Measurements from ENCODE around the gene FAM229B. TPM values are rescaled to one million over a fixed set of nuclear protein-coding genes. Genes with fewer than 3 reads are reported as not detected.

FAM229B gene
- total and polyA plus RNA-seq, 2 of the 8 experiments (the other 6 are each of a cell fraction or from before 2014, with no cell fraction given), result 10.0 to 10.4 TPM

- TF ChIP-seq CHD7 (IDR thresholded peaks at IDR 0.05; ENCODE audit: insufficient replicate concordance, low read length), result no peak
- no peak for TF ChIP-seq SUZ12 (IDR thresholded peaks at IDR 0.05; ENCODE audit: low read length)
- TF ChIP-seq PHF8 (conservative IDR thresholded peaks at IDR 0.05; ENCODE audit: low read depth, low read length), result no peak
- TF ChIP-seq YY1 (IDR thresholded peaks at IDR 0.05; ENCODE audit: low read depth, low read length), result no peak
- TF ChIP-seq SIRT6 (IDR thresholded peaks at IDR 0.05; ENCODE audit: low read length), result no peak
These were observed 20.8 kb upstream of the FAM229B start (continued) for GRCh38 chr6:112066606-112067005.

All from H1 (cell line).